ENCODE data around the gene LAIR1. TPM values are rescaled to one million over a fixed set of nuclear protein-coding genes. Genes with fewer than 3 reads are reported as not detected.

The LAIR1 gene
- total and polyA plus RNA-seq, 4 experiments from 2014 or later, result 23.1 to 60.5 (median 58.7) TPM

GRCh38 chr19:54352041-54352440 is 12.7 kb downstream of the LAIR1 start:
- no peak overlapping the region for H3K4me3 ChIP-seq (ENCODE audit: low read length in 2 of 2)
- H3K27me3 ChIP-seq (ENCODE audit: insufficient read depth, low read length), result no peaks in the 10 kb centered on the region
- CTCF ChIA-PET (ENCODE audit: partially characterized antibody), result interaction anchor here (1.8 to 5.9 kb wide), 2 partner anchors 37 to 42 kb away, joined by 4 to 90 read pairs; no protein-coding TSS in a partner anchor
- DNase-seq, result no peak
- POLR2A ChIA-PET (ENCODE audit: partially characterized antibody), result no interaction called here
- no peak overlapping the region for H3K27ac ChIP-seq (ENCODE audit: low read depth, low read length)
- peaks cover 15% of the 10 kb centered on the region for H3K36me3 ChIP-seq (ENCODE audit: insufficient read depth, low read length)
- Mint-ChIP-seq H3K4me3 (no peak overlapping the region), H3K9me3 (no peaks in the 10 kb centered on the region), H3K27me3 (peaks cover 3 to 5% of the 10 kb centered on the region in 2 donors), H3K4me1 (peaks cover 1 to 9% (median 5%) of the 10 kb centered on the region in 4 donors), H3K27ac (peak overlapping the region in 1 of 7 donors; percentile 29), H3K36me3 (peaks cover 4 to 11% of the 10 kb centered on the region in 2 donors)
- H3K9me3 ChIP-seq (ENCODE audit: control insufficient read depth in 1 of 2, low read length in 2 of 2), result no peaks in the 10 kb centered on the region
- no peaks in the 10 kb centered on the region for H3K4me1 ChIP-seq (ENCODE audit: insufficient read depth, low read length)
- intact Hi-C loops (cut with micrococcal nuclease), result no loop called here

- Mint-ChIP-seq H3K4me1 (peaks cover 1 to 9% (median 5%) of the 10 kb centered on the region in 4 donors), H3K4me3 (no peak overlapping the region), H3K27me3 (peaks cover 7 to 9% of the 10 kb centered on the region in 2 donors), H3K9me3 (no peaks in the 10 kb centered on the region), H3K36me3 (peaks cover 4 to 7% of the 10 kb centered on the region in 2 donors), H3K27ac (peak overlapping the region in 3 of 7 donors; percentile 3 to 88 (median 64))
- no peak for DNase-seq
- no peaks in the 10 kb centered on the region for H3K27me3 ChIP-seq (ENCODE audit: insufficient read depth, low read length)
- ChIA-PET POLR2A (ENCODE audit: partially characterized antibody) (no interaction called here), CTCF (ENCODE audit: partially characterized antibody) (interaction anchor here (0.8 to 1.4 kb wide), 2 partner anchors 38 to 39 kb away, joined by 3 read pairs; no protein-coding TSS in a partner anchor)
- H3K4me3 ChIP-seq (ENCODE audit: low read length in 2 of 2), result no peak overlapping the region
- intact Hi-C loops (cut with micrococcal nuclease), result no loop called here
- H3K27ac ChIP-seq (ENCODE audit: low read depth, low read length), result no peak overlapping the region
- H3K36me3 ChIP-seq (ENCODE audit: insufficient read depth, low read length), result peaks cover 10% of the 10 kb centered on the region
- H3K9me3 ChIP-seq (ENCODE audit: control insufficient read depth in 1 of 2, low read length in 2 of 2), result no peaks in the 10 kb centered on the region
- no peaks in the 10 kb centered on the region for H3K4me1 ChIP-seq (ENCODE audit: insufficient read depth, low read length)
These were observed 13.3 kb downstream of the LAIR1 start for GRCh38 chr19:54351474-54351873.

GRCh38 chr19:54345938-54346386 is 18.8 kb downstream of the LAIR1 start:
- no peaks in the 10 kb centered on the region for H3K36me3 Mint-ChIP-seq
- Histone ChIP-seq H3K9me3 (ENCODE audit: control insufficient read depth in 1 of 2, low read length in 2 of 2) (no peaks in the 10 kb centered on the region), H3K4me1 (ENCODE audit: insufficient read depth, low read length) (no peaks in the 10 kb centered on the region), H3K4me3 (ENCODE audit: low read length in 2 of 2) (no peak overlapping the region), H3K36me3 (ENCODE audit: insufficient read depth, low read length) (no peaks in the 10 kb centered on the region), H3K27ac (ENCODE audit: low read depth, low read length) (no peak overlapping the region), H3K27me3 (ENCODE audit: insufficient read depth, low read length) (no peaks in the 10 kb centered on the region)
- no peak overlapping the region for H3K27ac Mint-ChIP-seq
- no peak for DNase-seq
- peaks cover 0 to 2% (median 0%) of the 10 kb centered on the region in 8 donors for H3K9me3 Mint-ChIP-seq
- intact Hi-C loops (cut with micrococcal nuclease), result no loop called here
- H3K4me1 Mint-ChIP-seq, result no peaks in the 10 kb centered on the region
- peaks cover 14 to 16% of the 10 kb centered on the region in 2 donors for H3K27me3 Mint-ChIP-seq
- CTCF ChIA-PET (ENCODE audit: partially characterized antibody), result interaction anchor here (1.5 kb wide), 2 partner anchors 19 to 45 kb away, joined by 4 to 5 read pairs; no protein-coding TSS in a partner anchor
- no peak overlapping the region for H3K4me3 Mint-ChIP-seq
- POLR2A ChIA-PET (ENCODE audit: partially characterized antibody), result no interaction called here

GRCh38 chr19:54343868-54344267 is 20.9 kb downstream of the LAIR1 start:
- H3K9me3 ChIP-seq (ENCODE audit: control insufficient read depth in 1 of 2, low read length in 2 of 2), result no peaks in the 10 kb centered on the region
- no peak overlapping the region for H3K4me3 ChIP-seq (ENCODE audit: low read length in 2 of 2)
- DNase-seq, result no peak
- CTCF ChIA-PET (ENCODE audit: partially characterized antibody), result interaction anchor here (1.8 kb wide), 1 partner anchor 45 kb away, joined by 4 read pairs; no protein-coding TSS in a partner anchor
- H3K4me1 ChIP-seq (ENCODE audit: insufficient read depth, low read length), result no peaks in the 10 kb centered on the region
- H3K27me3 ChIP-seq (ENCODE audit: insufficient read depth, low read length), result no peaks in the 10 kb centered on the region
- Mint-ChIP-seq H3K36me3 (no peaks in the 10 kb centered on the region), H3K9me3 (peaks cover 0 to 2% (median 0%) of the 10 kb centered on the region in 8 donors), H3K27ac (no peak overlapping the region), H3K27me3 (peaks cover 11 to 18% of the 10 kb centered on the region in 2 donors), H3K4me3 (no peak overlapping the region), H3K4me1 (no peaks in the 10 kb centered on the region)
- intact Hi-C loops (cut with micrococcal nuclease), result no loop called here
- POLR2A ChIA-PET (ENCODE audit: partially characterized antibody), result no interaction called here
- H3K36me3 ChIP-seq (ENCODE audit: insufficient read depth, low read length), result no peaks in the 10 kb centered on the region
- no peak overlapping the region for H3K27ac ChIP-seq (ENCODE audit: low read depth, low read length)

- intact Hi-C loops (cut with micrococcal nuclease), result no loop called here
- POLR2A ChIA-PET (ENCODE audit: partially characterized antibody), result no interaction called here
- no peaks in the 10 kb centered on the region for H3K36me3 Mint-ChIP-seq
- no peaks in the 10 kb centered on the region for H3K27me3 ChIP-seq (ENCODE audit: insufficient read depth, low read length)
- peaks cover 0 to 2% (median 0%) of the 10 kb centered on the region in 8 donors for H3K9me3 Mint-ChIP-seq
- H3K9me3 ChIP-seq (ENCODE audit: control insufficient read depth in 1 of 2, low read length in 2 of 2), result no peaks in the 10 kb centered on the region
- CTCF ChIA-PET (ENCODE audit: partially characterized antibody), result interaction anchor here (1.3 kb wide), 1 partner anchor 48 kb away, joined by 4 read pairs; no protein-coding TSS in a partner anchor
- H3K4me3 ChIP-seq (ENCODE audit: low read length in 2 of 2), result no peak overlapping the region
- no peaks in the 10 kb centered on the region for H3K36me3 ChIP-seq (ENCODE audit: insufficient read depth, low read length)
- no peak overlapping the region for H3K27ac ChIP-seq (ENCODE audit: low read depth, low read length)
- peaks cover 7 to 11% of the 10 kb centered on the region in 2 donors for H3K27me3 Mint-ChIP-seq
- H3K4me1 ChIP-seq (ENCODE audit: insufficient read depth, low read length), result no peaks in the 10 kb centered on the region
- peak overlapping the region in 1 of 7 donors; percentile 27 for H3K27ac Mint-ChIP-seq
- H3K4me3 Mint-ChIP-seq, result no peak overlapping the region
- no peak for DNase-seq
- no peaks in the 10 kb centered on the region for H3K4me1 Mint-ChIP-seq
These were observed 23.4 kb downstream of the LAIR1 start for GRCh38 chr19:54341295-54341694.

- Mint-ChIP-seq H3K27ac (peak overlapping the region in 1 of 7 donors; percentile 3), H3K4me3 (no peak overlapping the region), H3K36me3 (no peaks in the 10 kb centered on the region), H3K4me1 (no peaks in the 10 kb centered on the region), H3K27me3 (peaks cover 7 to 11% of the 10 kb centered on the region in 2 donors), H3K9me3 (peaks cover 0 to 2% (median 0%) of the 10 kb centered on the region in 8 donors)
- Histone ChIP-seq H3K27ac (ENCODE audit: low read depth, low read length) (no peak overlapping the region), H3K27me3 (ENCODE audit: insufficient read depth, low read length) (no peaks in the 10 kb centered on the region), H3K4me3 (ENCODE audit: low read length in 2 of 2) (no peak overlapping the region), H3K36me3 (ENCODE audit: insufficient read depth, low read length) (no peaks in the 10 kb centered on the region), H3K4me1 (ENCODE audit: insufficient read depth, low read length) (no peaks in the 10 kb centered on the region), H3K9me3 (ENCODE audit: control insufficient read depth in 1 of 2, low read length in 2 of 2) (no peaks in the 10 kb centered on the region)
- ChIA-PET POLR2A (ENCODE audit: partially characterized antibody) (no interaction called here), CTCF (ENCODE audit: partially characterized antibody) (interaction anchor here (1.0 to 1.3 kb wide), 2 partner anchors 49 to 51 kb away, joined by 3 to 4 read pairs; no protein-coding TSS in a partner anchor)
- intact Hi-C loops (cut with micrococcal nuclease), result no loop called here
- DNase-seq, result no peak
These were observed 24.9 kb downstream of the LAIR1 start for GRCh38 chr19:54339646-54340358.

GRCh38 chr19:54338521-54338920 is 26.2 kb downstream of the LAIR1 start:
- H3K4me1 Mint-ChIP-seq, result no peaks in the 10 kb centered on the region
- DNase-seq, result no peak
- Histone ChIP-seq H3K4me1 (ENCODE audit: insufficient read depth, low read length) (no peaks in the 10 kb centered on the region), H3K27me3 (ENCODE audit: insufficient read depth, low read length) (no peaks in the 10 kb centered on the region), H3K9me3 (ENCODE audit: control insufficient read depth in 1 of 2, low read length in 2 of 2) (no peaks in the 10 kb centered on the region), H3K27ac (ENCODE audit: low read depth, low read length) (no peak overlapping the region), H3K36me3 (ENCODE audit: insufficient read depth, low read length) (no peaks in the 10 kb centered on the region), H3K4me3 (ENCODE audit: low read length in 2 of 2) (no peak overlapping the region)
- ChIA-PET POLR2A (ENCODE audit: partially characterized antibody) (no interaction called here), CTCF (ENCODE audit: partially characterized antibody) (no interaction called here)
- intact Hi-C loops (cut with micrococcal nuclease), result no loop called here
- H3K36me3 Mint-ChIP-seq, result no peaks in the 10 kb centered on the region
- H3K4me3 Mint-ChIP-seq, result no peak overlapping the region
- no peaks in the 10 kb centered on the region for H3K9me3 Mint-ChIP-seq
- no peak overlapping the region for H3K27ac Mint-ChIP-seq
- H3K27me3 Mint-ChIP-seq, result peaks cover 1 to 4% of the 10 kb centered on the region in 2 donors

All from CD4-positive, alpha-beta memory T cell (primary cell).